GM18907 (cell line): Measurements from ENCODE around the gene UMOD.

Experiments used
- ATAC-seq: cut with Tn5 transposase; IDR thresholded peaks from one replicate; pipeline ENCODE4 v1.9.1; 2021; ENCODE audit warnings: mild to moderate bottlenecking, moderate library complexity; ENCODE audit not compliant: unreplicated experiment

The UMOD gene

DNA sequence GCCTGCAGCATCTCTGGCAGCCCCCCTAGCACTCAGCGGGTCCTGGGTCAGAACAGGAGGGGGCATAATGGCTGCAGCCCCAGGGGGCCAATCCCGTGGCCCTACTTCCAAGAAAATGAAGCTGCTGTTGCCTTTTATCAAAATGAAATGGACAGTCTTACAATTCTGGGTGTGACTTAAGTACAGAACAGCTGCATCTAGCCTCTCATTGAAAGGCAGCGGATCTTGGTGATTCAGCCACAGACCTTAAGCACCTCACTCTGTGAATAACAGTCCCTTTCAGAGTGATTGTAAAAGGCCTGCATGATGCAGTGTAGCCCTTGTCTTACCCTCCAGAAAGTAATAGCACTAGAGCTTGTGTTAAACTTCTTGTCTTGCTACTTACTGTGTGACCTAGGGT lies 11.5 kb upstream of the UMOD start:
- ATAC-seq = no peak

DNA sequence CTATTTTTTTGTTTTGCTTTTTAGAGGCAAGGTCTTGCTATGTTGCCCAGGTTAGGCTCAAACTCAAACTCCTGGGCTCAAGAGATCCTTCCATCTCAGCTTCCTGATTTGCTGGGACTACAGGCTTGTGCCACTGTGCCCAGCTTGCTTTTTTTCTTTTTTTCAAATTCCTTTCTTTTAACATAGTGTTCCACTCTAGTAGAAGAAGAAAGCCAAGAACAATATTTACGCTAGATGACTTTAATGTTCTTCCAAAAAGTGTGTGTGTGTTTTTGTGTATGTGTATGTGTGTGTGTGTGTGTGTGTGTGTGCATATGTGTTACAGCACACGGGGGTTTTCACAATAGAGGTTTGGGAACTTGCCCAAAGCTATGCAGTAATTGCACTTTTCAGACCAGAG lies 10.7 kb upstream of the UMOD start:
- no peak for ATAC-seq

DNA sequence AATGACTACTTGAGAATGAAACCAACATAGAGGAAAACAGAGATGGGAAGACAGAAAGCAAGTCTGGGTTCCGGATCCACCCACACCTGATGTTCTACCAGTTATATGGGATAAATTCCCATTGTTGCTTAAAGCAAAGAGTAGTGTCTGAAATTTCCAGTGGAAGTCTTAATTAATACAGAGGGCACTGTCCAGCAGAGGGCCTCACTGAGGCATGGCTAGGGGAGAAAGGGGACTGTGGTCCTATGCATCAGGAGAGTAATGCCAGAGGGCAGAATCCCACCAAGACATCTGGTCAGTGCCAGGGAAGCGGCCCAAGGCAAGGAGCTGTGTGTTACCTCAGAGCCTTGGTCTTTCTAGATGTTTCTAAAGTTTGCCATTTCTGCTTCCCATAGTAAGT lies 7.5 kb upstream of the UMOD start:
- no peak for ATAC-seq

DNA sequence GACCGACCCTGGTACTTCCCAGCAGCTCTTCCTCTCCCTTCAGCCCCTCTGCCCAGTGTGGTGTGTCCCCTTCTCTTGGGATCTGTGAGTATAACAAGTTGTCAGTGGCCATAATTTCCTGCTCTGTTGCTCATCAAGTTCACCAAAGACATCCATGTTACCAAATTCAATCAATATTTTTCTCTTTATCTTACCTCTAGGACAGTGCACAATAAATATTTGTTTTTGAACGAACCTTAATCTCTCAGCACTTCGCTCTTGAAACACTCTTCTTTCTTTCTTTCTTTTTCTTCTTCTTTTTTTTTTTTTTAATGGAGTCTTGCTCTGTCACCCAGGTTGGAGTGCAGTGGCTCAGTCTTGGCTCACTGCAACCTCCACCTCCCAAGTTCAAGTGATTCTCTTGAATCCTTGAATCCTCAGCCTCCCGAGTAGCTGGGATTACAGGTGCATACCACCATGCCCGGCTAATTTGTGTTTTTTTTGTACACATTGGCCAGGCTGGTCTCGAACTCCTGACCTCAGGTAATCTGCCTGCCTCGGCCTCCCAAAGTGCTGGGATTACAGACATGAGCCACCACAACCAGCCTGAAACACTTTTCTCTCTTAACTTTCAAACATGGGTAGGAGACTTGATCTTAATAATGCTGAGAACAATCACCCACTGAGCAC lies 2.7 kb upstream of the UMOD start:
- no peak for ATAC-seq

DNA sequence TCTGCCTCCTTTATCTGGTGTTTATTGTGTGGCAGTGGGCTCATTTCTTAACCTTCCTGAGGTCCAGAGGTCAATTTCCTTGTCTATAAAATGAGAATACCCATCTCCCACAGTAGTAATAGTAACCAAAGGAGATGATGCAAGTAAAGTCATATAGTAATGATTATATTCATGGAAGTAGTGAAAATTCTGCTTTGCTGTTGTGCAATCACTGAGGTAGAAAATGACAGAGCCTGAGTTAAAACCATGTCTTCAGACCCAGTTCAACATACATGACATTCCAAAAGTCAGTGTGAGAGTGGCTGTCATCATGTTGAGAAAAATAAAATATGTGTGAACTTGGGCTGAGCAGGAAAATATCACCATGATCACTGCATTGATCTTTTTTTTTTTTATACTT lies 864 bp upstream of the UMOD start:
- ATAC-seq = no peak

DNA sequence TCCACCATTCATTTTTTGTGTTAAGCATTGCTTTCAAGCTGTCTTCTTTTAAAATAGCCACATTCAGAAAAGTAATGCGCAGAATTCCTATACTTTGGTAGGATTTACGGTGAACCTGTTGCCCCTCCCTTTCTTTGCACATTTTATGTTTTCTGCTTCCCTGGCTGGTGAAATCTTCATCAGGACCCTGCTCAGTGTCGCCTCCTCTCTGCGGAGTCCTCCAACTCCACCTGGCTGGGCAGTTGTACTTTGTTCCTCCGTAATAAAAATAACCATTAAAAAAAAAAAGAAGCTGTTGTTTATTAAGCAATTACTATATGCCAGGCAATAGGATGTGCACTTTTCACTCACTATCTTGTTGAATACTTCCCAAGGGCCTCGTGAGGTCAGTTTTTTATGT lies 2.9 kb downstream of the UMOD start:
- ATAC-seq = no peak

DNA sequence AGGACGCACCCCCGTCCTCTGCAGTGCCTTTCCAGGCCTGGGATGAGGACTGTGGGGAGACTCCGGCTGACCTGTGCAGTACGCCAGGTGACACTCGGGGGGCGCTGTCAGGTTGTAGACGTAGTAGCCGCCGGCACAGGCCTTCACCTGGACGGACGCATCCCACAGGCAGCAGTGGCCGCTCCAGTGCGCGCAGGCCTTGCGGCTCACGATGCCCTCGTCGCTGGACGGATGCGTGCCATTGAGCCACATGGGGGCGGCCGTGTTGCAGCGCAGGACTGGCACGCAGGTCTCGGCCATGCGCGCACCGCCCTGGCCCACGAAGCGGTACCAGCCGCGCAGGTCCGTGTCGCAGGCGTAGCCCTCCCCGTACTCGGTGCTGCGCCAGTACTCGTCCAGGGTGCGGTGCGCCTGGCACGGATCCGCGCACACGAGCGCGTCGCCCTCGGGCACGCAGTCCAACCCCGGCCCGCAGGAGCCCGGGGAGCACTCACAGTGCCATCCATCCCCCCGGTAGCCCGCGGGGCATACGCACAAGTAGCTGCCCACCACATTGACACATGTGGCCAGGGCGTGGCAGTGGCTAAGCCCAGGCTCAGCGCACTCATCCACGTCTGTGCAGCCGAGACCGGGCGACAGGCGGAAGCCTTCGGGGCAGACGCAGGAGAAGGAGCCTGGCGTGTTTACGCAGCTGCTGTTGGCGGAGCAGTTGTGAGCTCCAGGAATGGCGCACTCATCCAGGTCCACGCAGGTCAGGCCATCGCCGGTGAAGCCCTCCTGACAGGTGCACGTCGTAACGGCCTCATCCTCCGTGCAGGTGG lies 3.9 kb downstream of the UMOD start:
- ATAC-seq = no peak

DNA sequence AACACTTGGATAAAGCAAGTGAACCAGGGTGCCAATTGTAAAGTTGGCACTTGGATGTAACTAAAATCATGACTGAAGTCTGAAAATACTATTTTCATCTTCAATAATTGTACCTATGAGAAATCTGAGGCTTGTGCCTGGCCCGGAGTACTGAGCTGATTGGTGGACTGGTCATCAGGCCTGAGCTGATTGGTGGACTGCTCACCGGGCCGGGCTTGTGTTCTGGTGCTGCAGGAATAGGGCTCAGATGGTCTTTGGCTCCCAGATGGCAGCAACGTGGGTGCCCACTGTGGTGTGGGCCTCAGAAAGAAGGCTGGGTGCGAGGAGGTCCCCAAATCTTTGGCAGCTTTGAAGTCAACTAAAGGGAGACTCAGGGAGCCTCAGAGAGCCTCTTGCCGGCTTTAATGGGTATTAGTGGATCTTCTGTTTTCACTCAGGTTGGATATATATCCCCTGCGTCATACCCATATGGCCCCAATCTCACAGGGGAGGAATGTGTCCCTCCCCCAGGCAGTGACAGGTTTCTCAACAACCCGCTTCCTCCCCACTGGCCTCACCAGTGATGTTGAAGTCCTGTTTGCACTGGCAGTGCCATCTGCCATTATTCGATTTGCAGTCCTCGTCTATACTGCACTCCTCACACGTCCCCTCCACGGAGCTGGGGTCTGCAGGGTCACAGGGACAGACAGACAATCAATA lies 4.7 kb downstream of the UMOD start:
- ATAC-seq = no peak

DNA sequence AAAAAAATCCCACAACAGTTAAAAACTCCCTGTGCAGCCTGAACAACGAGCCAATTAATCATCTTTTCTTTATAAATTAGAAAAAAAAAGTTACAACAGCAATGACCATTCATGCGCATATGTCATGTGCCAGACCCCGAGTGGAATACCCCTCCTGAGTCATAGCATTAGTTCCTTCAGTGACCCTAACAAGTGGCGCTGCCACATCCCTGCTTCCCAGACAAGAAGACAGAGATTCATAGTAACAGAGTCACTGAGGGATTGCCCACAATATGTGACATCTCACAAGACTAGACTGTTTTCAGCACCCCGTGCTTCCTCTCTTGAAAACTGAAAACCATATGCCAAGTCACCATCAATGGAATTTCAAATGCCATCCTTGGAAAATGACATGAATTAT lies 7.9 kb downstream of the UMOD start:
- ATAC-seq = no peak

DNA sequence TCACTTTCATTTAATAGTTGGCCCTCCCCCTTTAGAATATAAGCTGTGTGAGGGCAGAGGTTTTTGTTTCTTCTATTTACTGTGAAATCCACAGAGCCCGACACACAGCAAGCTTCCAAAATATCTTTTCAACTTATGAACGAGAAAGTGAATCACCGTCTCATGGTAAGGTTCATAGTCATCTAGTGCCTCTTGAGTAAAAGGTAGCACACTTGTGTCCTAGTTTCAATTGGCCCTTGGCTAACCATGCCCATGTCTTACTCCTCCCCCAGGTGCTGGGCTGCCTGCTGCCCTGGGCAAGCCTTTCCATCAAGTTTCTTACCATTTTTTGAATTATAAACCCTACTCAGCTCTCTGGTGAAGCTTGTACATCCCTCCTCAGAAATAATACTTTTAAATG lies 12.8 kb downstream of the UMOD start:
- no peak for ATAC-seq

DNA sequence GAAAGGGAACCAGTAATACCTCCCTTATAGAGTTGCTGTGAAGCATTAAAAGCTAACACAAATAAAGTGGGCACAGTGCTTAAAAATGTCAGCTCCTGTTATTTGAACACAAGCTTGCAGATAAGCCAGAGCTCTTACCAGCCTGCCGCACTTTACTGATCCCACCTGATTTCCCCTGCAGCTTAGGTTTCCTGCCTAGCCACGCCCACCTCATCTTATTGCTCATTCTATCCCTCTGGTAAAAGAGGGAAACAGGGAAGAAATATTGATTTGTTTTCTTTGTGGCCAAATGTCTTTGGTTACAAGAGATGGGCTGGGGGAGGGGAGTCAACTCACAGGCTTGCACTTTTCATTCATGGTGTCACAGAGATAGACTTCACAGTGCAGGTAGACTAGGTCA lies 15.6 kb downstream of the UMOD start:
- ATAC-seq = no peak

DNA sequence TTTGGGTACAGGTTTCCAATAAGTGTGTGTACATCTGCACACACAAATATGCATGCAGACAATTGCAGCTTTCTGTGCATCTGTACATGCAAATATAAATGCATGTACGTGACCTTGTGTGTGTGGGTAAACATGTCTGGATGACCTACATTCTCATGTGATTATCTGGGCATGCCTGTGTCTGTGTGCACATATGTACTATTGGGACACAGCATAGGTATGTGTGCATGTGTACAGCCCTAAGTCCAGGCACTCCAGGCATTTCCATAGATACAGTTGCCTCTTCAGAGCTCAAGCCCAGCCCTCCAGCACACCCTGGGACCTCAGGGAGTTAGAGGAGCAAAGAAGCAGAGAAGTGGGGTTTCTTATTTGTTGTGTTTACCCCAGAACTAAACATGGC lies 18.1 kb downstream of the UMOD start:
- no peak for ATAC-seq

DNA sequence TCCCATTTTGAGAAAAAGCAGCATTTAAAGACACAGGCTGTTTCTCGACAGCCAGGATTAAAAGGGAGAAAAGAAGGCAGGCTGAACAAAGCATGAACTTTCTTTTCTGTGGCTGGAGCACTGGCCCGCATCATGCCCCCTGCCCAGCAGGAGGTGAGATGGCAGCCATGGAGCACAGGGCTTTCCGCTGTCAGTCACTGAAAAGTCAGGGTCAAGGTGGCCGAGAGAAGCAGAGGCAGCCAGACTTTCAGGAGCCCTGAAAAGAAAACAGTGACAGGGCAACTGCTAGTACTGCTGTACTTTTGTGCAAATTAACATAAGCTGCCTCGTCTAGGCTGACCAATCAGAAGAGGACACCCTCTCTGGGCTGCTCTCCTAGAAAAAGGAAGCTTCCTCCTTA lies 19.4 kb downstream of the UMOD start:
- ATAC-seq = no peak

DNA sequence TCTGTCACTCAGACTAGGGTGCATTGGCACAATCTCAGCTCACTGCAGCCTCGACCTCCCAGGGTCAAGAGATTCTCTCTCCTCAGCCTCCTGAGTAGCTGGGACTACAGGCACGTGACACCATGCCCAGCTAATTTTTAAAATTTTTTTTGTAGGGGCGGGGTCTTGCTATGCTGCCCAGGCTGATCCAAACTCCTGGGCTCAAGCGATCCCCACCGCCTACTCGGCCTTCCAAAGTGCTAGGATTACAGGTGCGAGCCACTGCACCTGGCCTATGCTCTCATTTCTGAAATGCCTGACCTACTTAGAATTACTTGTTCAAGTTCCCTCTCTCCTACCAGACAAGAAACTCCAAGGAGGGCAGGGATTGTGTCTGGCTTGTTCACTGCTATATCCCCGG lies 20.1 kb downstream of the UMOD start:
- no peak for ATAC-seq

DNA sequence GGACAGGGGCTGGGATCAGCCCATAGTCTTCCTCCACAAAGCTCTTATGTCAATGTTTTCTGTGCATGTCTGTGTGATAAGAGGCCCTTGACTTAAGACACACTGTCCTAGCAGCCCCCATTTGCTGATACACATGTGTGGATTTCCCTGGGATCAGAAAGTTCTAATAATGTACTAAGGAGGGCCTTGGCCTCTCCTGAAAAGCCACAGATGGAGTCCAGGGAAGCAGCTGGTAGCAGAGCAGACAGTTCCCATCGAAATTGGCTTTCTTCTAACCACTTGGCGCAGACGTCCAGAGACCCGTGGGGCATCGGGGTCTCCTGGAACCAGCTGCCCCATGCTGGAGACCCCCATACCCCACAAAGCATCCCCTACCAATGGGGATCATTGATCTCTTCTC lies 20.9 kb downstream of the UMOD start:
- no peak for ATAC-seq

DNA sequence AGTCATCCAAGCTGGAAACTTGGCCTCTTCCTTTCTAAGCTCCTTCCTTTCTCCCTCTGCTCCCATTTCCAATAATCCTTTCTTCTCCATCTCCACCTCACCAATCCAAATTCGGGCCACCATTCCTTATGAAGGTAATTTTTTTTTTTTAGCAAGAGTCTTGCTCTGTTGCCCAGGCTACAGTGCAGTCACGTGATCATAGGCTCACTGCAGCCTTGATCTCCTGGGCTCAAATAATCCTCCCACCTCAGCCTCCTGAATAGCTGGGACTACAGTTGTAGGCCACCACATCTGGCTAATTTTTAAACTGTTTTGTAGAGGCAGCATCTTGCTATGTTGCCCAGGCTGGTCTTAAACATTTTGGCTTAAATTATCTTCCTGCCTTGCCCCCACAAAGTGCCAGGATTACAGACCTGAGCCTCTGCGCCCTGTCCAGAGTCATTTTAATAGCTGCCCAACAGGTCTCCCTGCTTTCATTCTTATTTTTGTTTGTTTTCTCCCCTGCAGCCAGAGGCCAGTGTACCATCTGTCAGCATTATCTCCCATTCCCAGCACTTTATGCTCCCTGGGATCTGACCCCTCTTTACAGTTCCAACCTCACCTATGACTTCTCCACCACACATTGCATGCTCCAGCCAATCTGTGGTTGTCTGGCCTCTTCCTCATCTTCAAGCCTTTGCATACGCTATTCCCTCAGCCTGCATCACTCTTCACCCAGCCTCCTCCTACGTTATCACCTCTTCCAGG lies 22.9 kb downstream of the UMOD start:
- no peak for ATAC-seq

DNA sequence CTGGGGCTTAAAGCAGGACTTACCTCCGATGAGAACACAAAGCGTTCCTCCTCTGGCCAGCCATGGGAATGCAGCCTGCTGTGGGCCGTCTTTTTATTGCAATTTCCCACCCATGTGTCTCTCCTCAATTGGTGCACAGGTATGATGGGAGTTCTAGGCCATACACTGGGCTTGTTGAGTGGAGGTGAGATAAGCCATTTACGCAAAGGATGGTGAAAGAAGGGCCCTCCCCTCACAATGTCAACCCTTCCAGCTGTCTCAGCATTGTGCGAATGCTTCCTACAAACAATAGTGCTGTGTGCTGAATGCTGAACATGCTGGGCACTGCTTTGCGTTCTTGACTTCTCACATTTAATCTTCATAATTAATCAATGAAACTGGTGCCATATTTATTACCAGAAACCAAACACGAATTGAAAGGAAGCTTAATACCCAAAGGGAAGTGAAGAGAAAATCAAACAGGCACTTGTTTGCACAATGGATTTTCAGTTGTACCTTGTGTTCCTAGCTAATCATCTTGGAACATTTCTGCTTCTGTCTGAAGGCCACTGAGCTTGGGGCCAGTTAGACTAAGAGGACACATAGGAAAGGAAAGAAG lies 25.0 kb downstream of the UMOD start, which contains the start of gene GP2:
GP2 (minus strand) TSS at position 70 of the 598 bp plus-strand sequence. CDS start 1,082 bp downstream, outside the sequence.
- no peak for ATAC-seq

DNA sequence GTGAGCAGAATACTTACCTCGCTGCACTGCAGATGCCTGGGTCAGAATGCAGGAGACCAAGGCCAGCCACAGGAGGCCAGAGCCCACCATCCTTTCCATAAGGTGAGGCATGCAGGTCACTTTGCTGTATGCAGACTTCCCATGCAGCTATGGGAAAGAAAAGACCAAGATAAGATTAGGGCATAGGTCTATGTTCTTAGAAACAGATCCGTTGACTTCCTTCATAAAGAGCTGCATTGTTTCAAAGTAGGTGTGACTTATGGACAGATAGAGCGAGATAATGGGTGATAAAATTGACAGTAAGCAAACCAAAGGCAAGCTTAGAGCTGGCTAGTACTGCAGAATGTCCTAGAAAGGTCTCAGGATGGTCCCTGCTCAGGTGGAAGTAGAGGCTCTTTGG lies 26.2 kb downstream of the UMOD start:
- ATAC-seq = no peak

DNA sequence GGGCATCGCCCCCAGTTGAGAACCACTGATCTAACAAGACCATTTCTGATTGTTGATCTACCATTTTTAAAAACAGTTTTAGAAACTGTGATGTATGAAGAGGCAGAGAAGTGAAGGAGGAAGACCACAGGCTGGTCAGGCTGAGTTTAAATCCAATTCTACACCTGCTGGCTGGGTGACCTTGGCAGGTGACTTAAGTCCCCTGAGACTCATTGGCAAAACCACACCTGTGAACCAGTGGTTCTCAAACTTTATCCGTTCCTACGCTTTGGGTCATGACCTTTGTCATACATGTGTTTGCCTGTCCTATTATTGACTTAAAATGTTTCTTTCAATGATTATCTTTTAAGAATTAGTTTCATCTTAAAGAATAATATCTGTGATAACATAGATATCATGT lies 27.5 kb downstream of the UMOD start:
- no peak for ATAC-seq

DNA sequence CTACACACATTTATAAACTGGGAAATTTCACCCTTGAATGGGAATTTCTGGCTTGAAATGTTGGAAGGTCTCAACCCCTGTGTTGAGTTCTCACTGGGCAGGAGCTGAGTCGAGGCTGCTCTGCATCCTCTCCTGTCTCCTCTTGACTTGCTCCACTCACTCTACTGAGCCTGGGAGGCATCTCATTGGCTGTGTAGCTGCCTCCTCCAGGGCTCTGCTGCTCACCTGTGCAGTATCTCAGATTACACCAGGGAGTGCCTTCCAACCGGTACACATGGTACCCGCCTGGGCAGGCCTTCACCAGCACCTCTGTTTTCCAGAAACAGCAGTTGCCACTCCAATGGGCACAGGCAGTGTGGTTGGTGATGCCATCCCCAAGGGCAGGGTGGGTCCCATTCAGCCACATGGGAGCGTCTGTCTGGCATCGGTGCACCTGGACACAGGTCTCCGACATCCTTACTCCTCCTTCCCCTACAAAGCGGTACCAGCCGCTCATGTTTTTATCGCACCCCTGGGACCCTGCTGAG lies 28.9 kb downstream of the UMOD start:
- no peak for ATAC-seq

DNA sequence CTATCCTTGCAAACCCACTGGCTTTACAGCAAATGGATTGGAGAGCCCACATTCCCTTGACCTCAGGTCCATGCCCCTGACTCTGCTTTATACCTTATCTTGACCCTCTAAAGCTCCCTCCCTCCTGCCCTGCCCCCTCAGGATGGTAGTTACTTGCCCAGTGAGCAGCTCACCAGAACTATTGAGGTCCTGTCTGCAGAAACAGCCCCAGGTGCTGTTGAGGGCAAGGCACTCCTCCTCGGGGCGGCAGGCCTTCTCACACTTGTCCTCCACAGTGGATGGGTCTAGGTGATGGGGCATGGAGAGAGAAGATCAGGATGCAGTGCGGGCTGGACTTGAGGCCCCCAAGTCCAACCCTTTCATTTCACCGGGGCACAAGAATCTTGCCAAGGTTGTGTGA lies 29.8 kb downstream of the UMOD start:
- ATAC-seq = no peak
